Loucy (cell line): Measurements from ENCODE around the gene PDE2A.

Experiments used
- H2AFZ ChIP-seq: fragments of 200-600 bp; sonication (generic); 2 replicates; pipeline ENCODE4 v1.6.0; 2016; ENCODE audit warnings: antibody characterized with exemption, mild to moderate bottlenecking, low read length, moderate library complexity
- H3F3A ChIP-seq: fragments of 200-600 bp; 2 replicates; pipeline ENCODE4 v1.6.0; 2016; ENCODE audit warnings: antibody characterized with exemption, low read depth, mild to moderate bottlenecking
- H3K27me3 ChIP-seq: fragments of 200-600 bp; sonication (generic); 2 replicates; pipeline ENCODE4 v1.6.1; 2014; ENCODE audit warnings: low read length, mild to moderate bottlenecking; ENCODE audit not compliant: insufficient read depth, poor library complexity, severe bottlenecking
- H3K36me3 ChIP-seq: fragments of 200-600 bp; sonication (generic); 2 replicates; pipeline ENCODE4 v1.6.1; 2016; ENCODE audit warnings: low read length; ENCODE audit not compliant: insufficient read depth
- H3K4me1 ChIP-seq: fragments of 200-600 bp; sonication (generic); 2 replicates; pipeline ENCODE4 v1.5.1; 2014; ENCODE audit warnings: low read length, mild to moderate bottlenecking; ENCODE audit not compliant: insufficient read depth, poor library complexity, severe bottlenecking
- H3K4me2 ChIP-seq: fragments of 200-600 bp; sonication (generic); 2 replicates; pipeline ENCODE4 v1.6.0; 2014; ENCODE audit warnings: antibody characterized with exemption, low read length, low read depth, mild to moderate bottlenecking; ENCODE audit not compliant: poor library complexity, severe bottlenecking
- H3K4me3 ChIP-seq: fragments of 200-600 bp; sonication (generic); 2 replicates; pipeline ENCODE4 v1.5.1; 2014; ENCODE audit warnings: low read length, mild to moderate bottlenecking, mixed read lengths; ENCODE audit not compliant: poor library complexity, severe bottlenecking
- H3K79me2 ChIP-seq: fragments of 200-600 bp; sonication (generic); 2 replicates; pipeline ENCODE4 v1.6.1; 2014; ENCODE audit warnings: low read length; ENCODE audit not compliant: insufficient read depth
- H3K9ac ChIP-seq: fragments of 200-600 bp; sonication (generic); 2 replicates; pipeline ENCODE4 v1.6.0; 2014; ENCODE audit warnings: mild to moderate bottlenecking, low read depth, low read length, moderate library complexity; ENCODE audit not compliant: poor library complexity, severe bottlenecking
- H3K9me2 ChIP-seq: fragments of 200-600 bp; sonication (generic); replicated peaks from 2 replicates; pipeline ENCODE4 v1.6.1; 2016; ENCODE audit warnings: low read depth, low read length, mixed read lengths
- H3K9me3 ChIP-seq: fragments of 200-600 bp; sonication (generic); 2 replicates; pipeline ENCODE4 v1.6.1; 2014; ENCODE audit warnings: mild to moderate bottlenecking, antibody characterized with exemption, low read length, low read depth; ENCODE audit not compliant: insufficient read depth
- H4K20me1 ChIP-seq: fragments of 200-600 bp; sonication (generic); 2 replicates; pipeline ENCODE4 v1.6.0; 2014; ENCODE audit warnings: antibody characterized with exemption, low read length, mild to moderate bottlenecking; ENCODE audit not compliant: insufficient read depth, poor library complexity, severe bottlenecking
- CTCF ChIP-seq: fragments of 200-600 bp; sonication (generic); conservative IDR thresholded peaks from 2 replicates; pipeline ENCODE4 v1.5.1; 2014; ENCODE audit warnings: mild to moderate bottlenecking, antibody characterized with exemption, low read length
- EZH2phosphoT487 ChIP-seq: fragments of 200-600 bp; IDR thresholded peaks from 2 replicates; pipeline ENCODE4 v1.6.1; 2018; ENCODE audit warnings: antibody characterized with exemption, mild to moderate bottlenecking, moderate library complexity, borderline replicate concordance

The PDE2A gene

GRCh38 chr11:72721689-72722049 lies 47.4 kb upstream of the PDE2A start:
- TF ChIP-seq EZH2phosphoT487 (no peak), CTCF (no peak)
- Histone ChIP-seq H2AFZ (no peak overlapping the region), H3K36me3 (peaks cover 37% of the 10 kb centered on the region; the same call in 1 of the 2 replicates), H3K4me1 (peaks cover 45% of the 10 kb centered on the region), H3K4me2 (peak overlapping the region; percentile 91), H3K27me3 (no peaks in the 10 kb centered on the region), H3F3A (no peaks in the 10 kb centered on the region), H4K20me1 (peaks cover 30% of the 10 kb centered on the region), H3K9ac (peak overlapping the region; percentile 88), H3K9me3 (no peaks in the 10 kb centered on the region), H3K79me2 (peaks cover 76% of the 10 kb centered on the region), H3K4me3 (peak overlapping the region; percentile 83), H3K9me2 (no peaks in the 10 kb centered on the region)

GRCh38 chr11:72721276-72721675 lies 47.1 kb upstream of the PDE2A start:
- peaks cover 34% of the 10 kb centered on the region; the same call in 1 of the 2 replicates for H3K36me3 ChIP-seq
- H3K9ac ChIP-seq: peak overlapping the region; percentile 88
- no peak overlapping the region for H2AFZ ChIP-seq
- no peaks in the 10 kb centered on the region for H3K27me3 ChIP-seq
- H3K4me2 ChIP-seq: peak overlapping the region; percentile 91
- H3K9me2 ChIP-seq: no peaks in the 10 kb centered on the region
- no peaks in the 10 kb centered on the region for H3F3A ChIP-seq
- H3K79me2 ChIP-seq: peaks cover 80% of the 10 kb centered on the region
- H3K4me1 ChIP-seq: peaks cover 45% of the 10 kb centered on the region
- no peak for TF ChIP-seq CTCF
- no peak for TF ChIP-seq EZH2phosphoT487
- peaks cover 30% of the 10 kb centered on the region for H4K20me1 ChIP-seq
- peak overlapping the region; percentile 83 for H3K4me3 ChIP-seq
- H3K9me3 ChIP-seq: no peaks in the 10 kb centered on the region

GRCh38 chr11:72720784-72721183 lies 46.6 kb upstream of the PDE2A start:
- Histone ChIP-seq H3K4me3 (peak overlapping the region; percentile 83), H3K4me2 (peak overlapping the region; percentile 91), H3K9ac (peak overlapping the region; percentile 88)

More at GRCh38 chr11:72720784-72721183, 46.6 kb upstream of the PDE2A start:
- Histone ChIP-seq H3K79me2 (peaks cover 82% of the 10 kb centered on the region), H3F3A (no peaks in the 10 kb centered on the region), H3K4me1 (peaks cover 45% of the 10 kb centered on the region), H3K9me2 (no peaks in the 10 kb centered on the region), H3K9me3 (no peaks in the 10 kb centered on the region), H3K36me3 (peaks cover 29% of the 10 kb centered on the region; the same call in 1 of the 2 replicates), H3K27me3 (no peaks in the 10 kb centered on the region), H2AFZ (no peak overlapping the region), H4K20me1 (peaks cover 30% of the 10 kb centered on the region)
- TF ChIP-seq CTCF (no peak), EZH2phosphoT487 (no peak)
